Cardiac muscle cell (in vitro differentiated cells and primary cell): ENCODE measurements around the gene OBP2B. TPM values are rescaled to one million over a fixed set of nuclear protein-coding genes. Genes with fewer than 3 reads are reported as not detected.
"Not testable (repeated sequence)": the region's sequence is repeated elsewhere in the genome, so short reads cannot be mapped to it uniquely, and the experiment has no call there.

Source experiments
- DNase-seq, 2 donors: peaks; one replicate each; pipeline versions ENCODE4 v3.0.0 to v3.0.0-alpha.2; 2010 to 2017; ENCODE audit warnings: low read depth in 1 of 2, low spot score in 1 of 2
- H3K27ac ChIP-seq: fragments of 200-600 bp; sonication (generic); 2 replicates; pipeline ENCODE4 v1.5.1; 2016
- H3K27me3 ChIP-seq: fragments of 200-600 bp; sonication (generic); 2 replicates; pipeline ENCODE4 v1.6.0; 2016; ENCODE audit warnings: control low read depth
- H3K36me3 ChIP-seq: fragments of 200-600 bp; sonication (generic); 2 replicates; pipeline ENCODE4 v1.5.1; 2016; ENCODE audit warnings: control low read depth
- H3K4me1 ChIP-seq: fragments of 200-600 bp; sonication (generic); 2 replicates; pipeline ENCODE4 v1.8.1; 2017; ENCODE audit warnings: low read depth, mild to moderate bottlenecking, mixed run types
- H3K4me3 ChIP-seq: fragments of 200-600 bp; sonication (generic); 2 replicates; pipeline ENCODE4 v1.5.1; 2016; ENCODE audit warnings: mild to moderate bottlenecking
- H3K9me3 ChIP-seq: fragments of 200-600 bp; sonication (generic); 2 replicates; pipeline ENCODE4 v1.5.1; 2017; ENCODE audit warnings: low read depth, mild to moderate bottlenecking, control low read depth
- polyA plus RNA-seq: library from polyadenylated mRNA; unstranded; fragments of >200 nt; fragmentation: Nextera tagmentation; extraction: Ambion mirVana; gene quantifications from 2 replicates; pipeline ENCODE4 v1.2.1, GENCODE V29; 2016
- total RNA-seq: library from RNA; depleted of rRNA; stranded (reverse); fragments of >200 nt; gene quantifications from 2 replicates; pipeline ENCODE4 v1.2.3, GENCODE V29; 2016
- TF ChIP-seq, protein P1 (sequence below): IDR thresholded peaks from 2 replicates; pipeline ENCODE4 v1.5.1; 2012; ENCODE audit warnings: low read depth, mild to moderate bottlenecking, low read length

Gene OBP2B
- total and polyA plus RNA-seq, 2 experiments from 2014 or later = 0.35 TPM; not detected in 1

DNA sequence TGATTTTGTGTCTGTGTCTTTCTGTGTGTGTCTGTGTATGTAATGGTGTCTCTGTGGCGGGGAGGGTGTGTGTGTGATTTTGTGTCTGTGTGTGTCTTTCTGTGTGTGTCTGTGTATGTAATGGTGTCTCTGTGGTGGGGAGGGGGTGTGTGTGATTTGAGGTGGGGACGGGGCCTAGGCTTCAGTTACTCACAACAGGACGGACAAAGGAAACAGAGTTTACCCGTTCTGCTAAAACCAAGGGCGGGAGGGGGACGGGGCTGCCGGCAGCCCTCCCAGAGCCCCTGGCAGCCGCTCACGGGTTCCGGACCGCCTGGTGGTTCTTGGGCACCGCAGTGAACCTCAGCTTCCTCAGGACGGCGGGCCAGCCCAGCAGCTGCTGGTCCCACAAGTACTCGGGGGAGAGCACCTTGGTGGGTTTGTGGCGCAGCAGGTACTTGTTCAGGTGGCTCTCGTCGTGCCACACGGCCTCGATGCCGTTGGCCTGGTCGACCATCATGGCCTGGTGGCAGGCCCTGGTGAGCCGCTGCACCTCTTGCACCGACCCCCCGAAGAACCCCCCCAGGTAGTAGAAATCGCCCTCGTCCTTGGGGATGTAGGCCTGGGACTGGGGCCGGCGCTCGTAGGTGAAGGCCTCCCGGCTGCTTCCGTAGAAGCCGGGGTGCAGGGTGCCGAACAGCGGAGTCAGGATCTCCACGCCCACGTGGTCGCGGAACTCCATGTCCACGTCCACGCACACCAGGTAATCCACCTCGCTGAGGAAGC, 46.5 kb upstream of the OBP2B start:
- H3K27ac ChIP-seq = no peak overlapping the region
- no peaks in the 10 kb centered on the region for H3K36me3 ChIP-seq
- TF ChIP-seq, protein P1, sequence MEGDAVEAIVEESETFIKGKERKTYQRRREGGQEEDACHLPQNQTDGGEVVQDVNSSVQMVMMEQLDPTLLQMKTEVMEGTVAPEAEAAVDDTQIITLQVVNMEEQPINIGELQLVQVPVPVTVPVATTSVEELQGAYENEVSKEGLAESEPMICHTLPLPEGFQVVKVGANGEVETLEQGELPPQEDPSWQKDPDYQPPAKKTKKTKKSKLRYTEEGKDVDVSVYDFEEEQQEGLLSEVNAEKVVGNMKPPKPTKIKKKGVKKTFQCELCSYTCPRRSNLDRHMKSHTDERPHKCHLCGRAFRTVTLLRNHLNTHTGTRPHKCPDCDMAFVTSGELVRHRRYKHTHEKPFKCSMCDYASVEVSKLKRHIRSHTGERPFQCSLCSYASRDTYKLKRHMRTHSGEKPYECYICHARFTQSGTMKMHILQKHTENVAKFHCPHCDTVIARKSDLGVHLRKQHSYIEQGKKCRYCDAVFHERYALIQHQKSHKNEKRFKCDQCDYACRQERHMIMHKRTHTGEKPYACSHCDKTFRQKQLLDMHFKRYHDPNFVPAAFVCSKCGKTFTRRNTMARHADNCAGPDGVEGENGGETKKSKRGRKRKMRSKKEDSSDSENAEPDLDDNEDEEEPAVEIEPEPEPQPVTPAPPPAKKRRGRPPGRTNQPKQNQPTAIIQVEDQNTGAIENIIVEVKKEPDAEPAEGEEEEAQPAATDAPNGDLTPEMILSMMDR = no peak
- peaks cover 4% of the 10 kb centered on the region for H3K27me3 ChIP-seq
- H3K9me3 ChIP-seq = no peaks in the 10 kb centered on the region
- DNase-seq = no peak
- no peak overlapping the region for H3K4me3 ChIP-seq
- H3K4me1 ChIP-seq = no peaks in the 10 kb centered on the region

DNA sequence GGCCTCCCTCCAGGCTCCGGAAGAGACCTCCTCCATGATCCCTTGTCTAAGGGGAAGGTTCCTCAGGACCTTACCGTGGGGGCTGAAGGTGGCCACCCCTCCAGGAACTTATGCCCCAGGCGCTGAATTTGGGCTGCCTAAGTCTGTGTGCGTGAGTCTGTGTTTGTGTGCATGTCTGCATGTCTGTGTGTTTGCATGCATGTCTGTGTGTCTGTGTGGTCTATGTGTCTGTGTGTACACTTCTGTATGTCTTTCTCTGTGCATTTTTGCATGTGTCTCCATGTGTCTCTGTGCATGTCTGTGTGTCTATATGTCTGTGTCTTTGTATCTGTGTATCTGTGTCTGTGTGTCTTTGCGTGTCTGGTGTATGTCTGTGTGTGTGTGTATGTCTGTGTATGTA, 45.4 kb upstream of the OBP2B start:
- no peaks in the 10 kb centered on the region for H3K4me1 ChIP-seq
- TF ChIP-seq, protein P1 = no peak
- H3K27ac ChIP-seq = no peak overlapping the region

DNA sequence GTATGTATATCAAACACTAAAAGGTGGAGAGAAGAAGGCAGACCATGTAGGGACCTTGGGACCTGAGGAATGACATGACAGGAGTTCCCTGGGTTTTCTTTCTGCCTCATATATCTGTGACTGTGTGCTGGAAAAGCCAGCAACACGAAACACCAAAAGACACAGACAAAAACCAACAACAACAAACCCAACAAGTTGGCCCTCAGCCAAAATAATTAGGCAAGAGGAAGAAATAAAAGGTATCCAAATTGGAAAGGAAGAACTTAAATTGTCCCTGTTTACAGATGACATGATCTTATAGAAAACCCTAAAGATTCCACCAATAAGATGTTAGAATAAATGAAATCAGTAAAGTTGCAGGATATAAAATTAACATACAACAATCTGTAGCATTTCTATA, 44.2 kb upstream of the OBP2B start:
- no peaks in the 10 kb centered on the region for H3K9me3 ChIP-seq
- no peak for DNase-seq
- H3K36me3 ChIP-seq = no peaks in the 10 kb centered on the region
- H3K27me3 ChIP-seq = peaks cover 13% of the 10 kb centered on the region
- TF ChIP-seq, protein P1 = no peak
- H3K27ac ChIP-seq = no peak overlapping the region
- H3K4me3 ChIP-seq = no peak overlapping the region
- H3K4me1 ChIP-seq = no peaks in the 10 kb centered on the region

More for the DNA sequence above, 45.4 kb upstream of the OBP2B start:
- no peak for DNase-seq
- Histone ChIP-seq H3K9me3 (no peaks in the 10 kb centered on the region), H3K4me3 (no peak overlapping the region), H3K36me3 (no peaks in the 10 kb centered on the region), H3K27me3 (peaks cover 10% of the 10 kb centered on the region)

DNA sequence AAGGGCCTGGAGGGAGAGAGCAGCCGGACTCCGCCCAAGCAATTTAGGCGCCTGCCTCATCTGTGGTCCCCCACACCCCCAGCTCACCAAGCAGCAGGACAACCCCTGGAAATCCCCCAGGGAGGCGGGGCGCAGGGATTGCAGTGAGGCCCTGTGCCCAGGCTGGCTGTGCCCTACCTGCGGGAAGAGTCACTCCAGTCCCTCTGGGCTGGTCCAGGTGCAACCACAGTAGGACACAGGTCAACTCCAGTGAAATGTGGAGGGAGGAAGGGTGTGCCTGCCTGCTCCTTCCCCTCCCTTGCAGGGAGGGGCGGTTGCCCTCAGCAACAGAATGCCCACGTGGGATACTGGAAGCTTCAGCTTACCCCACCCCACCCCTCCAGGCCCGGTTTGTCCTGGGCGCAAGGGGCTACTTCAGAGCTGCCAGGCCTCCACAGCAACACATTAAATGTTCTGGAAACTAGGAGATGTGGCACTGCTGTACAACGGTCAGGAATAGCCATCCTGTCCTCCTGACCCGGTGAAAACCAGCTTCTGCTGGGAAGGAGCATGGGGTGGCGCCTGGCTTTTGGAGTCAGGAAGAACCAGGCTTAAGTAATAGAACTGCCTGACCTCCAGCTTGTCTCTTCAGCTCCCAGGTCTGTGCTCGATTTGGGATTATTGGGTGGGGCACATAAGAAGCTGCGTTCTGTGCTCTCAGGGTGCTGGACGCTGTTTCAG, 43.4 kb upstream of the OBP2B start:
- H3K4me3 ChIP-seq = no peak overlapping the region
- DNase-seq = no peak
- TF ChIP-seq, protein P1 = no peak
- H3K4me1 ChIP-seq = no peaks in the 10 kb centered on the region
- H3K9me3 ChIP-seq = no peaks in the 10 kb centered on the region
- peaks cover 13% of the 10 kb centered on the region for H3K27me3 ChIP-seq
- no peaks in the 10 kb centered on the region for H3K36me3 ChIP-seq
- H3K27ac ChIP-seq = no peak overlapping the region

DNA sequence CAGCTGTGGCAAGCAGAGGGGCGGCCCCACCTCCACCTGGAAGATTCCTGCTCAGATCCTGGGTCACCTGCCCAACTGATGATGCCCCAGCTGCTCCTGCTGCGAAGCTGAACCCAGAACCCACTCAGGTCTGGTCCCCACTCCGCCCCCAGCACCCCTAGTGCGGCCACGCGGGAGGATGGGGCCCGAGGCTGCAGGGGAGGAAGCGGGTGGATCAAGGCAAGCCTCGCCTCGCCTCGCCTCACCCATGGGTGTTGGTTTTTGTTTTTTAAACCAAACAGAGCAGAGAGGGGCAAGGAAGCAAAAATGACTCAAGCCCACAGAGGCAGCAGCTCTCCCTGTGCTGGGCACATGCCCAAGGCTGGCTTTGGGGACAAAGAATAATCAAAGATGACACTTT, 42.7 kb upstream of the OBP2B start:
- TF ChIP-seq, protein P1 = no peak
- Histone ChIP-seq H3K27me3 (peaks cover 13% of the 10 kb centered on the region), H3K4me3 (no peak overlapping the region), H3K36me3 (no peaks in the 10 kb centered on the region), H3K27ac (no peak overlapping the region), H3K4me1 (no peaks in the 10 kb centered on the region), H3K9me3 (no peaks in the 10 kb centered on the region)
- DNase-seq = no peak

DNA sequence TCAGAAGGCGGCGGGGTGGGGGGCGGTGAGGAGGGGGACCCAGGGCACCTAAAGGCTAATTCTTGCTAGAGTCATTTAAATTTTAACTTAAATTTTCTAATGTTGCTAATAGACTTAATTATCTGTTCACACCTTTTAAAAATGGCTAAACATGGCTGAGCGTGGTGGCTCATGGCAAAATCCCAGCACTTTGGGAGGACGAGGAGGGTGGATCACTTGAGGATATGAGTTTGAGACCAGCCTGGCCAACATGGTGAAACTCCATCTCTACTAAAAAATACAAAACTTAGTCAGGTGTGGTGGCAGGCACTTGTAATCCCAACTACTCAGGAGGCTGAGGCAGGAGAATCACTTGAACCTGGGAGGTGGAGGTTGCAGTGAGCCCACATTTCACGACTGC, 42.2 kb upstream of the OBP2B start:
- H3K27me3 ChIP-seq = peaks cover 13% of the 10 kb centered on the region
- not testable (repeated sequence) for H3K36me3 ChIP-seq, H3K4me1 ChIP-seq, H3K27ac ChIP-seq, H3K4me3 ChIP-seq, DNase-seq, H3K9me3 ChIP-seq
